Effector memory CD4-positive, alpha-beta T cell (primary cell): ENCODE data around the gene BACH1.

ENCODE experiments used
- DNase-seq, 3 donors: peaks; one replicate each; pipeline ENCODE4 v3.0.0-alpha.2; 2020
- H3K27ac ChIP-seq: 2 replicates; pipeline ENCODE4 v1.7.0; 2013; ENCODE audit warnings: mild to moderate bottlenecking, low read length, moderate library complexity; ENCODE audit not compliant: insufficient read depth, poor library complexity, severe bottlenecking
- H3K27me3 ChIP-seq: replicated peaks from 2 replicates; pipeline ENCODE4 v1.7.0; 2013; ENCODE audit warnings: mild to moderate bottlenecking, low read length; ENCODE audit not compliant: insufficient read depth, control insufficient read depth, poor library complexity, severe bottlenecking
- H3K36me3 ChIP-seq: 2 replicates; pipeline ENCODE4 v1.7.0; 2013; ENCODE audit warnings: mild to moderate bottlenecking, low read length, moderate library complexity; ENCODE audit not compliant: control insufficient read depth, insufficient read depth
- H3K4me1 ChIP-seq: 2 replicates; pipeline ENCODE4 v1.7.0; 2013; ENCODE audit warnings: low read length, mild to moderate bottlenecking; ENCODE audit not compliant: control insufficient read depth, insufficient read depth, poor library complexity, severe bottlenecking
- H3K4me3 ChIP-seq: 2 replicates; pipeline ENCODE4 v1.7.0; 2013; ENCODE audit warnings: low read length, low read depth, mild to moderate bottlenecking; ENCODE audit not compliant: insufficient read depth, poor library complexity, severe bottlenecking
- H3K9me3 ChIP-seq: 2 replicates; pipeline ENCODE4 v1.7.0; 2013; ENCODE audit warnings: mild to moderate bottlenecking, low read length, moderate library complexity; ENCODE audit not compliant: control insufficient read depth

BACH1 gene

GRCh38 chr21:29338256-29338655 is 39.5 kb downstream of the BACH1 start:
- Histone ChIP-seq H3K9me3 (no peaks in the 10 kb centered on the region), H3K27me3 (no peaks in the 10 kb centered on the region), H3K4me1 (no peaks in the 10 kb centered on the region), H3K36me3 (no peaks in the 10 kb centered on the region), H3K27ac (no peak overlapping the region), H3K4me3 (no peak overlapping the region)
- DNase-seq, result no peak

- no peak overlapping the region for H3K27ac ChIP-seq
- H3K36me3 ChIP-seq, result no peaks in the 10 kb centered on the region
- no peaks in the 10 kb centered on the region for H3K27me3 ChIP-seq
- no peak overlapping the region for H3K4me3 ChIP-seq
- H3K9me3 ChIP-seq, result no peaks in the 10 kb centered on the region
- H3K4me1 ChIP-seq, result no peaks in the 10 kb centered on the region
- no peak for DNase-seq
These were observed 41.5 kb downstream of the BACH1 start for GRCh38 chr21:29340228-29340627.

GRCh38 chr21:29342363-29342957 is 43.7 kb downstream of the BACH1 start:
- Histone ChIP-seq H3K9me3 (no peaks in the 10 kb centered on the region), H3K4me1 (no peaks in the 10 kb centered on the region), H3K36me3 (no peaks in the 10 kb centered on the region), H3K27ac (no peak overlapping the region), H3K4me3 (no peak overlapping the region), H3K27me3 (no peaks in the 10 kb centered on the region)
- DNase-seq, result no peak

- no peaks in the 10 kb centered on the region for H3K36me3 ChIP-seq
- H3K27me3 ChIP-seq, result no peaks in the 10 kb centered on the region
- no peaks in the 10 kb centered on the region for H3K9me3 ChIP-seq
- H3K27ac ChIP-seq, result no peak overlapping the region
- no peaks in the 10 kb centered on the region for H3K4me1 ChIP-seq
- DNase-seq, result no peak
- H3K4me3 ChIP-seq, result no peak overlapping the region
These were observed 44.8 kb downstream of the BACH1 start for GRCh38 chr21:29343519-29343918.

GRCh38 chr21:29346281-29346680 is 47.6 kb downstream of the BACH1 start:
- H3K27ac ChIP-seq, result no peak overlapping the region

GRCh38 chr21:29346771-29347170 is 48.0 kb downstream of the BACH1 start:
- no peaks in the 10 kb centered on the region for H3K4me1 ChIP-seq

More at GRCh38 chr21:29346281-29346680, 47.6 kb downstream of the BACH1 start:
- DNase-seq, result no peak
- Histone ChIP-seq H3K4me3 (no peak overlapping the region), H3K36me3 (no peaks in the 10 kb centered on the region), H3K27me3 (no peaks in the 10 kb centered on the region), H3K9me3 (no peaks in the 10 kb centered on the region), H3K4me1 (no peaks in the 10 kb centered on the region)

GRCh38 chr21:29347274-29347681 is 48.6 kb downstream of the BACH1 start:
- Histone ChIP-seq H3K27ac (no peak overlapping the region), H3K36me3 (no peaks in the 10 kb centered on the region), H3K27me3 (no peaks in the 10 kb centered on the region), H3K9me3 (no peaks in the 10 kb centered on the region), H3K4me3 (no peak overlapping the region), H3K4me1 (no peaks in the 10 kb centered on the region)
- no peak for DNase-seq

More at GRCh38 chr21:29346771-29347170, 48.0 kb downstream of the BACH1 start:
- Histone ChIP-seq H3K36me3 (no peaks in the 10 kb centered on the region), H3K27me3 (no peaks in the 10 kb centered on the region), H3K4me3 (no peak overlapping the region), H3K27ac (no peak overlapping the region), H3K9me3 (no peaks in the 10 kb centered on the region)
- DNase-seq, result no peak

GRCh38 chr21:29349702-29350101 is 51.0 kb downstream of the BACH1 start:
- Histone ChIP-seq H3K27me3 (no peaks in the 10 kb centered on the region), H3K4me3 (no peak overlapping the region), H3K9me3 (no peaks in the 10 kb centered on the region), H3K27ac (no peak overlapping the region), H3K36me3 (no peaks in the 10 kb centered on the region), H3K4me1 (no peaks in the 10 kb centered on the region)
- DNase-seq, result no peak

GRCh38 chr21:29350246-29350779 is 51.6 kb downstream of the BACH1 start:
- H3K27me3 ChIP-seq, result no peaks in the 10 kb centered on the region
- DNase-seq, result no peak
- H3K4me1 ChIP-seq, result no peaks in the 10 kb centered on the region
- H3K9me3 ChIP-seq, result no peaks in the 10 kb centered on the region
- H3K4me3 ChIP-seq, result no peak overlapping the region
- H3K36me3 ChIP-seq, result no peaks in the 10 kb centered on the region
- no peak overlapping the region for H3K27ac ChIP-seq

- no peaks in the 10 kb centered on the region for H3K4me1 ChIP-seq
- no peaks in the 10 kb centered on the region for H3K27me3 ChIP-seq
- no peaks in the 10 kb centered on the region for H3K36me3 ChIP-seq
- no peak for DNase-seq
- H3K9me3 ChIP-seq, result no peaks in the 10 kb centered on the region
- no peak overlapping the region for H3K27ac ChIP-seq
- H3K4me3 ChIP-seq, result no peak overlapping the region
These were observed 53.0 kb downstream of the BACH1 start for GRCh38 chr21:29351691-29352090.
